Activated gamma-delta T cell treated with anti-CD3 and anti-CD28 coated beads, Interleukin-2, amount 50 U/mL, for 16 hours (primary cell): Measurements from ENCODE around the gene PHIP.

ENCODE experiments used
- DNase-seq: peaks from one replicate; pipeline ENCODE4 v3.0.0-alpha.2; 2020; ENCODE audit warnings: low read depth

PHIP gene

GRCh38 chr6:79009819-79010218, 68.2 kb downstream of the PHIP start:
- no peak for DNase-seq

GRCh38 chr6:79005497-79005896, 72.6 kb downstream of the PHIP start:
- no peak for DNase-seq

DNA sequence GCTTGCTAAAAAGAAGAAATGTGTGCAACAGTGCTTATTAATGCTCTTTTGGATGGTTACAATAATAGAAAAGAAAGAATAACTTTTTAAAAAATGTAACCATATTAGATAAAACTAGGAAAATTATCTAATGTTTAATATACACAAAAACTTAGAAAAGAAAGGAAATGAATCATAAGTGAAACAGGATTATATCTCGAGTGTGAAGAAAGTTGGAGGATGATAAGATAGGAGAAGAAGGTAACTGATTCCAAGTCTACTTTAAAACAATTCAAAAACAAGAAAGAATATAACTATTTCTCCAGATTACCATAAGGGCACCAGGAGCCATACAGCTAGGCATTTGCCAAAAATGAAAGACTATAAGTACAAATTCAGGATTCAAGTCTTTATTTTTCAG, 73.0 kb downstream of the PHIP start:
- no peak for DNase-seq

- no peak for DNase-seq
These were observed 73.8 kb downstream of the PHIP start for GRCh38 chr6:79004239-79004638.

GRCh38 chr6:79001415-79001814, 76.6 kb downstream of the PHIP start:
- no peak for DNase-seq

DNA sequence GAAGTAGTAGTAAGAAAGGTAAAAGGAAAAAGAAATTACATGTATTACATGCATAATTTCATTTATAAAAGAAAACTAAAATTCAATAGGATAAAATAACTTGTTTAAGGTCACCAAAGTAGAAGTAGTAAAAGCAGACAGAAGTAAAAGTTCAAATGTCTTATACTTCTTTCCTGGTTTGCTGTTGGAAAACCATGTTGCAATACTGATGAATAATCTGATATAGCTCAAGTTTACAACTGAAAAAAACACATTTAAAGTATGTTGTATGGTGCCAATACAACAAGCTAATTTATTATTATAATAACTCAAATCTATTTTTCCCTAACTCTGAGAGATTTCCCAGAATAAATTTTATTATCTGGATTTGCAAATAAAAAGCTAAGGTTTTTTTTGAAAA, 78.3 kb downstream of the PHIP start:
- no peak for DNase-seq

GRCh38 chr6:78995946-78996345, 82.1 kb downstream of the PHIP start:
- no peak for DNase-seq

DNA sequence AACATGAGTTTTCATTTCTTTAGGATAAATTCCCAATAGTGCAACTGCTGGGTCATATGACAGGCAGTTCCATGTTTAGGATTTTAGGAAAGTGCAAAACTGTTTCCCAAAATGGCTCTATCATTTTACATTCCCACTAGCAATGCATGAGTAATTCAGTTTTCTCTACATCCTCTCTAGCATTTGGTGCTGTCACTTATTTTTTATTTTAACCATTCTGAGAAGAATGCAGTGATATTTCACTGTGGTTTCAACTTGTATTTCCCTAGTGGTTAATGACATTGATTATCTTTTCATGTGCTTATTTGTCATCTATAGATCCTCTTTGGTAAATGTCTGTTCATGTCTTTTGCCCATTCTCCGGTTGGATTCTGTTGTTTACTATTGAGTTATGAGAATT, 82.7 kb downstream of the PHIP start:
- DNase-seq: no peak

DNA sequence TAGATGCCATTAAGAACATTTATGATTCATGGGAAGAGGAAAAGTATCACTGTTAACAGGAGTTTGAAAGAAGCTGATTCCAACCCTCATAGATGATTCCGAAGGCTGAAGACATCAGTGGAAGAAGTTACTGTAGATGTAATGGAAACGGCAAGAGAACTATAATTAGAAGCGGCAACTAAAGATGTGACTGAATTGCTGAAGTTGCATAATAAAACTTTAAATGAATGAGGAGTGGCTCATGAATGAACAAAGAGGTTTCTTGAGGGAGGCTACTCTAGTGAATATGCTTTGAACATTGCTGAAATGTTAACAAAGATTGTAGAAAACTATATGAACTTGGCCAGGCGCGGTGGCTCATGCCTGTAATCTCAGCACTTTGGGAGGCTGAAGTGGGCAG, 84.1 kb downstream of the PHIP start:
- DNase-seq: no peak

DNA sequence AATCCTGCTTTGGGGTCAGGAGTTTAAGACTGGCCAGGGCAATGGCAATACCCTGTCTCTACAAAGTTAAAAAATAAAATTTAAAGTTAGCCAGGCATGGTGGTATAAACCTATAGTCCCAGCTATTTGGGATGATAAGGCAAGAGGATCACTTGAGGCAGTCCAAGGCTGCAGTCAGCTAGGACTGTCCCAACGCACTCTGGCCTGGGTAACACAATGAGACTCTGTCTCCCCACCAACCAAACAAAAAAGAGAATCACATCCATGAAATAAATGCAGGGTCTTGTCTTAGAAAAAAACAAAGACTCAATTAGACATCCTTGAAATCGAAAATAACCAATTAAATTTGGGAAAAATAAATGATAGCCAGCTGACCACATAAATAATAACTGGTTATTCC, 88.9 kb downstream of the PHIP start:
- no peak for DNase-seq

- DNase-seq: no peak
These were observed 91.9 kb downstream of the PHIP start for GRCh38 chr6:78986161-78986560.

DNA sequence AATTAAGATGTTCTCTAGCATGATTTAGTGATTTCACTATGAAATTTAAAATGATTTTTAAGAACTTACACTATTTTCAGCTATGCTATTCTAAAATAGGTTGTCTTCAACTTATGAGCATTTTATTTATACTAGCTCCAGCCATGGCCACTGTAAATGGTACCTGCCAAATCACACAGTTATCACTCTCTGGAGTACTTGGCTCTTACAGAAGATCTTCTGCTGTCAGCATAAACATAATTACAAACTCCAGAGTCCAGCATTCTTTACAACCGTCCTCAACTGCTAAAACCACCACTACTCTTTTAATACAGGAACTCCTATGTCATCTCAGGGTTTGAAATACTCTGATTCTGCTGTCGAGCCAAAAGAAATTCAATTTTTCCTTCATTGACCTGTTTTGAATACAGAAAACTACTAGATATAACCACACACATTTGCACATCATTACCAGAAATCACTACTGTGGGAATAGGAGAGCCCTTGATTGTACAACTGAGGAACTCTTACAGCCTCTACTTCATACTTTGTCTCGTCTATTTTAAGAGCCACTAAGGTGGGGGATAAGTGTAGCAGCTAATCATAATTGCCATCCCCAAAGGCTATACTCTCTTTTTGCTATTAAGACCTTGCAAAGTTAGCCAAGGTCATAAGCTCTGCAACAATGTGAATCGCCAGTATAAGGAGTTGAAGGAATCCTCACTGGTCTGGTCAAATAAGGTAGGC, 93.7 kb downstream of the PHIP start:
- no peak for DNase-seq

- DNase-seq: no peak
These were observed 110.9 kb downstream of the PHIP start for GRCh38 chr6:78967191-78967590.

DNA sequence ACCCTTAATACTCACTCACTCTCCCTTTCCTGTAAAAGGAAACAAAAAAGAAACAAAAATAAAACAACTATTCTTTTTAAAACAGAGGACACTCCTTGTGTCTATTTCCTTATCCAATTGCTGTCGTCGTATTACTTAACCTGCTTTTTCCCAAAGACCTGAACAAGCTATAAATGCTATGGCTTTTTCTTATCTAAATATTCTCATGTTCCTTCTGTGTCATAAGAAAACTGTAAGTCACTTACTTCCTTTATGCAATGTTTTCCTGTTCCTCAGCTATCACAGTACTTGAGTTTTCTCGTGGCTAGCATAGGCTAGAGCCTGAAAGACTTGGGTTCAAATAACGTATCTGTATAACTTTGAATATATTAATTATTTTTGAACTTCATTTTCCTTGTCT, 111.5 kb downstream of the PHIP start:
- DNase-seq: no peak

- no peak for DNase-seq
These were observed 115.6 kb downstream of the PHIP start for GRCh38 chr6:78962448-78962847.

DNA sequence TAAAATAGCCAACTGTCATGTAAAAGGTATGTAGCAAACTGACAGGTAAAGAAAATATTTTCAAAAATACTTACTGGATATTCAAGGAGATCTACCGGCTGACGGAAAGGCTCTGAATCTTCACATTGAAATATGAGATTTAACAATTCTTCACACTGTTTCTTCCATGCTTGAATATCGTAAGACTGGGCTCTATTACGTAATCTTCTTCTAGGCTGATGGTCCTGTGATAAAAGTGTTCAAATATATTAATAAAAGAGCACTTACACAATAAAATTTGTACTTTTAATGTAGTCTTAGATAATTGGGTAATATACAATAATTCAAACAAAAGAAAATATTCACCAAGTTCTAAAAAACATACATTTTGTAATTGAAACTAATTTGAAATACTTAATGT, 123.3 kb downstream of the PHIP start:
- no peak for DNase-seq

- no peak for DNase-seq
These were observed 124.3 kb downstream of the PHIP start for GRCh38 chr6:78953798-78954197.

DNA sequence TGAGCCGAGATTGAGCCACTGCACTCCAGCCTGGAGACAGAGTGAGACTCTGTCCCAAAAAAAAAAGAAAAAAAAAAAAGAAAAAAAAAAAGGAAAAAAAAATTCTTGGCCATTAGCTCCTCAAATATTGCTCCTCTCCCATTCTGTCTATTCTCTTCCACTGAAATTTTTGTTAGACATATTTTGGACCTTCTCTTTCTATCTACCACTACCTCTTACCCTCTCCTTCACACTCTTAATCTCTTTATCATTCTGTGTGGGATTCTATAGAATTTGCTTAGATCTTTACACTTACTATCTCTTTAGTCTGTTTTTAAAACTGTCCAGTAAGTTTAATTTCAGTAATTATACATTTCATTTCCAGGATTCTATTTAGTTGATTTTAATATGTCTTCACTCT, 125.7 kb downstream of the PHIP start:
- DNase-seq: no peak

GRCh38 chr6:78948785-78949184, 129.3 kb downstream of the PHIP start:
- no peak for DNase-seq

DNA sequence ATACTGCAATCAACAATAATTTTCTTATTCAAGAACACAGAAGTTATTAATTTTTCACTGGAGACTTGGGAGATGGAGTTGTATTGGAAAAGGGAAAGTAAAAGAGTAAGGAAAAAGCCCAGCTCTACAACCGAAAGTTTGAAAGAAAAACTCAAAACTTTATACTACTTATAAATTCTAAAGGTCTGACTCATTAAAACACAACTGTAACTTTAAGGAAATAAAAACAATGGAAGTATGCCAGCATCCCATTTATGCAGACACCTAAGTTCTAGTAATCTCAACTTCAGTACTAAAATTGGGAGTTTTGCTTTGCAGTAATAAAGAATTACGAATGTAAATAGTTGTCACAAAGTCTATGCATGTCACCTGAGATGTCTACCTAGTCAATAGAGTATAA, 130.1 kb downstream of the PHIP start:
- DNase-seq: no peak

GRCh38 chr6:78947529-78947928, 130.5 kb downstream of the PHIP start:
- DNase-seq: no peak

GRCh38 chr6:78942446-78942845, 135.6 kb downstream of the PHIP start:
- DNase-seq: no peak

DNA sequence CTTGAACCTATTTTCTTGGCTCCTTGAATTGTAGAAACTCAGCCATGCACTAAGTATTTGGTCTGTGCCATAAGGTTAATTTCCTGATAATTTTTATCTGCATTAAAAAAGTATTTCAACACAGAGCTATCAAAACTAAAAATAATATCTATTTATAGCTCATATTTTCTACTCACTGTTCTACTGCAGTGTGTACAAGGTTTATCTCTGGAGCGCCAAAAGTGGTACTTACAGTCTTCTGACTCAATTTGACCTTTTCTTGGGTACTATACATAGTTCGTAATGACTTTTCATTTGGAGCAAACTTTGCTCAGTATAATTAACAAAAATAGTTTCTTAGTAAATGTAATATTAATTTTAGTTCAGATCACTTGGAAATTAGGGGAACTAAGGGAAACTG, 141.5 kb downstream of the PHIP start:
- DNase-seq: no peak

GRCh38 chr6:78935553-78935952, 142.5 kb downstream of the PHIP start:
- DNase-seq: no peak

DNA sequence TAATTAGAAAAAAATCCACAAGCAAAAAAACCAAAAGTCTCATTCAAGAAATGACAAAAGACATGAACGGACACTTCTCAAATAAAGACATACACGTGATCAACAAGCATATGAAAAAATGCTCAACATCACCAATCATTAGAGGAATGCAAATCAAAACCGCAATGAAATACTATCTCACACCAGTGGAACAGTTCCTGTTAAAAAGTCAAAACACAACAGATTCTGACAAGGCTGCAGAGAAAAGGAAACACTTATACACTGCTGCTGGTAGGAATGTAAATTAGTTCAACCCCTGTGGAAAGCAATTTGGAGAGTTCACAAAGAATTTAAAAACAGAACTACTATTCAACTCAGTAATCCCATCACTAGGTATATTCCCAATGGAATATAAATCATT, 152.7 kb downstream of the PHIP start:
- DNase-seq: no peak
